Endothelial cell of umbilical vein (primary cell): ENCODE results near the gene POU2AF3. TPM values are rescaled to one million over a fixed set of nuclear protein-coding genes. Genes with fewer than 3 reads are reported as not detected.

Source experiments
- BruUV-seq: library from RNA; stranded (reverse); fragments of 400-500 nt; replicated peaks from 2 replicates; lab custom pipeline; 2021; lab: Mats Ljungman, UMichigan
- CTCF ChIA-PET: fragments of 300-600, 350-600 bp; sonication (Branson Sonifier 250); formaldehyde crosslinking; loops from one replicate; lab custom pipeline; 2021; ENCODE audit warnings: antibody characterized with exemption, inconsistent platforms; lab: Charles Lee
- POLR2A ChIA-PET: fragments of 300-600, 350-600 bp; sonication (Branson Sonifier 250); formaldehyde crosslinking; loops from one replicate; lab custom pipeline; 2021; ENCODE audit warnings: antibody characterized with exemption, inconsistent platforms; lab: Charles Lee
- DNase-seq: peaks from one replicate; pipeline ENCODE4 v3.0.0-alpha.2; 2011; ENCODE audit warnings: low read depth, low spot score
- FAIRE-seq: peaks from 2 replicates; lab custom pipeline; 2011; peaks lifted over from hg19 to GRCh38; lab: Jason Lieb, UNC
- H2AFZ ChIP-seq: 2 replicates; pipeline ENCODE4 v1.6.0; 2012; ENCODE audit warnings: low read depth, low read length, control low read depth, inconsistent platforms
- H3K27ac ChIP-seq: 2 replicates; pipeline ENCODE4 v1.5.1; 2011; ENCODE audit warnings: low read depth, mild to moderate bottlenecking, control low read depth, low read length, moderate library complexity; ENCODE audit not compliant: insufficient read depth
- H3K27me3 ChIP-seq, 2 experiments: 2 replicates each; pipeline versions ENCODE4 v1.6.0 to v1.6.1; 2011; ENCODE audit warnings: low read length in 2 of 2, mixed read lengths in 1 of 2; ENCODE audit not compliant: control insufficient read depth in 2 of 2, insufficient read depth in 2 of 2
- H3K36me3 ChIP-seq, 2 experiments: 2 replicates in 1 of 2; 3 replicates in 1 of 2; pipeline ENCODE4 v1.5.1; 2011; ENCODE audit warnings: low read length in 2 of 2, mild to moderate bottlenecking in 1 of 2, moderate library complexity in 1 of 2; ENCODE audit not compliant: control insufficient read depth in 2 of 2, insufficient read depth in 2 of 2; ENCODE audit errors: extremely low read depth in 1 of 2
- H3K4me1 ChIP-seq: 3 replicates; pipeline ENCODE4 v1.5.1; 2011; ENCODE audit warnings: mild to moderate bottlenecking, low read length; ENCODE audit not compliant: control insufficient read depth, insufficient read depth; ENCODE audit errors: extremely low read depth
- H3K4me2 ChIP-seq: 2 replicates; pipeline ENCODE4 v1.6.1; 2011; ENCODE audit warnings: low read length, control low read depth, mixed read lengths; ENCODE audit not compliant: insufficient read depth
- H3K4me3 ChIP-seq, 3 experiments: fragments of 200-600 bp in 1 of 3; sonication (generic), shearing (Covaris generic) in 1 of 3; replicated peaks in 1 of 3; 2 replicates each; pipeline ENCODE4 v1.5.1; 2011 to 2016; ENCODE audit warnings: control low read depth in 3 of 3, low read length in 3 of 3, mild to moderate bottlenecking in 2 of 3, inconsistent platforms in 1 of 3, low read depth in 1 of 3, moderate library complexity in 1 of 3; ENCODE audit not compliant: insufficient read depth in 1 of 3
- H3K79me2 ChIP-seq: 2 replicates; pipeline ENCODE4 v1.6.0; 2012; ENCODE audit warnings: low read length, inconsistent platforms; ENCODE audit not compliant: control insufficient read depth, insufficient read depth
- H3K9ac ChIP-seq: replicated peaks from 2 replicates; pipeline ENCODE3; 2011; ENCODE audit warnings: low read length, control low read depth; ENCODE audit not compliant: insufficient read depth; ENCODE audit errors: extremely low read depth
- H3K9me1 ChIP-seq: replicated peaks from 3 replicates; pipeline ENCODE4 v1.6.0; 2011; ENCODE audit warnings: mild to moderate bottlenecking, low read length; ENCODE audit not compliant: control insufficient read depth, insufficient read depth; ENCODE audit errors: extremely low read depth
- H3K9me3 ChIP-seq: replicated peaks from 2 replicates; pipeline ENCODE4 v1.5.1; 2012; ENCODE audit warnings: low read length, inconsistent platforms; ENCODE audit not compliant: control insufficient read depth, insufficient read depth
- H4K20me1 ChIP-seq: replicated peaks from 2 replicates; pipeline ENCODE3; 2011; ENCODE audit warnings: mild to moderate bottlenecking, low read length; ENCODE audit not compliant: control insufficient read depth, insufficient read depth; ENCODE audit errors: extremely low read depth
- CTCF ChIP-seq, 2 donors: IDR thresholded peaks; 1 replicate in 1 of 2; 2 replicates in 1 of 2; pipeline ENCODE4 v1.5.1; 2011; ENCODE audit warnings: low read length in 2 of 2, mild to moderate bottlenecking in 2 of 2, moderate library complexity in 2 of 2, control low read depth in 1 of 2, inconsistent platforms in 1 of 2, low read depth in 1 of 2; ENCODE audit not compliant: insufficient read depth in 1 of 2; ENCODE audit errors: extremely low read depth in 1 of 2
- EZH2 ChIP-seq: IDR thresholded peaks from 2 replicates; pipeline ENCODE4 v1.6.1; 2012; ENCODE audit warnings: borderline replicate concordance, low read depth, mild to moderate bottlenecking, moderate library complexity, low read length, inconsistent platforms; ENCODE audit not compliant: severe bottlenecking
- FOS ChIP-seq: IDR thresholded peaks from 2 replicates; pipeline ENCODE4 v1.6.1; 2011; ENCODE audit warnings: mild to moderate bottlenecking, low read length, moderate library complexity, borderline replicate concordance; ENCODE audit not compliant: insufficient read depth
- GATA2 ChIP-seq: IDR thresholded peaks from 2 replicates; pipeline ENCODE4 v1.7.0; 2011; ENCODE audit warnings: low read depth, mild to moderate bottlenecking, moderate library complexity, mixed read lengths, low read length; ENCODE audit not compliant: insufficient read length, insufficient read depth
- JUN ChIP-seq: IDR thresholded peaks from 2 replicates; pipeline ENCODE4 v1.6.1; 2011; ENCODE audit warnings: borderline replicate concordance, low read depth; ENCODE audit not compliant: insufficient read length, insufficient read depth
- MAX ChIP-seq: IDR thresholded peaks from 2 replicates; pipeline ENCODE4 v1.6.1; 2011; ENCODE audit not compliant: insufficient read depth, insufficient read length
- MYC ChIP-seq: IDR thresholded peaks from one replicate; pipeline ENCODE4 v1.6.1; 2011; ENCODE audit warnings: mild to moderate bottlenecking, low read depth, low read length
- POLR2A ChIP-seq: IDR thresholded peaks from 2 replicates; pipeline ENCODE4 v1.6.1; 2012; ENCODE audit warnings: low read depth, mild to moderate bottlenecking, control low read depth, low read length
- POLR2AphosphoS5 ChIP-seq: IDR thresholded peaks from 2 replicates; pipeline ENCODE4 v1.6.1; 2012; ENCODE audit warnings: low read depth, mild to moderate bottlenecking, control low read depth, low read length, moderate library complexity; ENCODE audit not compliant: insufficient read depth
- dilution Hi-C: fragments of 300-500 bp; cut with MboI; formaldehyde crosslinking; loops from one replicate; pipeline ENCODE4 v1.15.0; 2019; ENCODE audit warnings: low sequenced_read_pairs; ENCODE audit not compliant: extremely low pct_ligation_motif_present
- intact Hi-C: fragments of 100-400 bp; cut with micrococcal nuclease; formaldehyde crosslinking; loops from one replicate; pipeline ENCODE4 v1.10.0; 2022
- polyA plus RNA-seq, 4 experiments: library from polyadenylated mRNA; depleted of rRNA in 3 of 4; stranded (reverse) in 3 of 4; unstranded in 1 of 4; fragments of >200 nt; gene quantifications; 2 replicates each; pipeline versions ENCODE4 v1.2.1 to v1.2.3, GENCODE V29; 2011 to 2012; ENCODE audit warnings: missing spikeins in 1 of 4
- total RNA-seq: library from RNA; stranded (reverse); gene quantifications from 2 replicates; pipeline ENCODE4 v1.2.3, GENCODE V29; 2021

Gene POU2AF3
- total and polyA plus RNA-seq, 2 donors (not counting 3 experiments of a cell fraction or from before 2014, with no cell fraction given): not detected

- H3K9ac ChIP-seq: no peak overlapping the region
- intact Hi-C loops: no loop called here
- no peaks in the 10 kb centered on the region for H3K79me2 ChIP-seq
- BruUV-seq: no TSS peak
- DNase-seq: no peak
- no peak overlapping the region for H2AFZ ChIP-seq
- no peaks in the 10 kb centered on the region for H3K9me3 ChIP-seq
- no peaks in the 10 kb centered on the region for H3K27me3 ChIP-seq
- no peak for TF ChIP-seq FOS
- TF ChIP-seq MYC: no peak
- no peak for TF ChIP-seq MAX
- TF ChIP-seq GATA2: no peak
- TF ChIP-seq JUN: no peak
- TF ChIP-seq EZH2: no peak
- no peak for TF ChIP-seq POLR2AphosphoS5
- TF ChIP-seq POLR2A: no peak
- TF ChIP-seq CTCF (IDR thresholded peaks at IDR 0.05; ENCODE audit: extremely low read depth in 1 of 2, insufficient read depth in 1 of 2, low read depth in 1 of 2, low read length in 2 of 2): no peak
- H3K4me2 ChIP-seq: no peak overlapping the region
- H3K9me1 ChIP-seq: no peaks in the 10 kb centered on the region
- ChIA-PET POLR2A (no interaction called here), CTCF (no interaction called here)
- H3K4me3 ChIP-seq: no peak overlapping the region
- dilution Hi-C loops: no loop called here
- no peak for FAIRE-seq
- H3K4me1 ChIP-seq: no peaks in the 10 kb centered on the region
- H4K20me1 ChIP-seq: no peaks in the 10 kb centered on the region
- H3K36me3 ChIP-seq: no peaks in the 10 kb centered on the region
- H3K27ac ChIP-seq: no peak overlapping the region
Measured at GRCh38 chr11:111264646-111265045, 33.7 kb upstream of the POU2AF3 start.
